Measurements from ENCODE around the gene GLB1L.
A peak's percentile ranks its signal among the peaks of the same experiment; 100 is the strongest.
"Not testable (repeated sequence)": the region's sequence is repeated elsewhere in the genome, so short reads cannot be mapped to it uniquely, and the experiment has no call there.

The GLB1L gene

GRCh38 chr2:219258942-219259341 is 13.7 kb upstream of the GLB1L start:
- not testable (repeated sequence) for H3K36me3 ChIP-seq (ENCODE audit: insufficient read depth, low read length); H2AFZ ChIP-seq (ENCODE audit: low read depth, low read length); H3K4me3 ChIP-seq (ENCODE audit: low read length); H3K9me3 ChIP-seq (ENCODE audit: low read length); H3K4me1 ChIP-seq (ENCODE audit: insufficient read depth, low read length)
- H3K27me3 ChIP-seq (ENCODE audit: insufficient read depth, low read length): peaks cover 55% of the 10 kb centered on the region

GRCh38 chr2:219254590-219255201 is 9.5 kb upstream of the GLB1L start:
- H3K27me3 ChIP-seq (ENCODE audit: insufficient read depth, low read length): peaks cover 60% of the 10 kb centered on the region
- H2AFZ ChIP-seq (ENCODE audit: low read depth, low read length): peak overlapping the region; percentile 9

GRCh38 chr2:219253753-219254589 is 8.7 kb upstream of the GLB1L start, which contains the start of gene TUBA4A:
Gene TUBA4A, minus strand, starts transcription at chr2:219253918. Its CDS starts 60 bp downstream, at chr2:219253858.
- Histone ChIP-seq H3K4me1 (ENCODE audit: insufficient read depth, low read length) (peaks cover 22% of the 10 kb centered on the region), H2AFZ (ENCODE audit: low read depth, low read length) (peak within 1 kb of the TSS; percentile 9), H3K4me3 (ENCODE audit: low read length) (peak within 1 kb of the TSS; percentile 15), H3K36me3 (ENCODE audit: insufficient read depth, low read length) (no peaks in the 10 kb centered on the region), H3K9me3 (ENCODE audit: low read length) (no peaks in the 10 kb centered on the region), H3K27me3 (ENCODE audit: insufficient read depth, low read length) (peaks cover 55% of the 10 kb centered on the region)

More at GRCh38 chr2:219254590-219255201, 9.5 kb upstream of the GLB1L start:
- peaks cover 22% of the 10 kb centered on the region for H3K4me1 ChIP-seq (ENCODE audit: insufficient read depth, low read length)
- no peaks in the 10 kb centered on the region for H3K36me3 ChIP-seq (ENCODE audit: insufficient read depth, low read length)
- no peaks in the 10 kb centered on the region for H3K9me3 ChIP-seq (ENCODE audit: low read length)
- H3K4me3 ChIP-seq (ENCODE audit: low read length): no peak overlapping the region

- H3K4me1 ChIP-seq (ENCODE audit: insufficient read depth, low read length): peaks cover 22% of the 10 kb centered on the region
These were observed 7.9 kb upstream of the GLB1L start, which contains the start of gene TUBA4B for GRCh38 chr2:219252900-219253752. Gene TUBA4B, plus strand, starts transcription at chr2:219253243. Its CDS starts 165 bp downstream, at chr2:219253408.

GRCh38 chr2:219252570-219252899 is 7.3 kb upstream of the GLB1L start:
- Histone ChIP-seq H3K9me3 (ENCODE audit: low read length) (no peaks in the 10 kb centered on the region), H3K4me3 (ENCODE audit: low read length) (no peak overlapping the region), H3K4me1 (ENCODE audit: insufficient read depth, low read length) (peaks cover 22% of the 10 kb centered on the region), H3K36me3 (ENCODE audit: insufficient read depth, low read length) (peaks cover 10% of the 10 kb centered on the region), H3K27me3 (ENCODE audit: insufficient read depth, low read length) (peaks cover 55% of the 10 kb centered on the region), H2AFZ (ENCODE audit: low read depth, low read length) (no peak overlapping the region)

More at GRCh38 chr2:219252900-219253752, 7.9 kb upstream of the GLB1L start, which contains the start of gene TUBA4B:
- no peaks in the 10 kb centered on the region for H3K9me3 ChIP-seq (ENCODE audit: low read length)
- H3K27me3 ChIP-seq (ENCODE audit: insufficient read depth, low read length): peaks cover 55% of the 10 kb centered on the region
- H3K36me3 ChIP-seq (ENCODE audit: insufficient read depth, low read length): peaks cover 4% of the 10 kb centered on the region
- H2AFZ ChIP-seq (ENCODE audit: low read depth, low read length): peak within 1 kb of the TSS; percentile 9
- H3K4me3 ChIP-seq (ENCODE audit: low read length): peak within 1 kb of the TSS; percentile 15

- Histone ChIP-seq H3K36me3 (ENCODE audit: insufficient read depth, low read length) (peaks cover 14% of the 10 kb centered on the region), H3K9me3 (ENCODE audit: low read length) (no peaks in the 10 kb centered on the region), H3K4me3 (ENCODE audit: low read length) (no peak overlapping the region), H3K4me1 (ENCODE audit: insufficient read depth, low read length) (peaks cover 23% of the 10 kb centered on the region), H3K27me3 (ENCODE audit: insufficient read depth, low read length) (peaks cover 55% of the 10 kb centered on the region), H2AFZ (ENCODE audit: low read depth, low read length) (no peak overlapping the region)
These were observed 6.8 kb upstream of the GLB1L start for GRCh38 chr2:219252084-219252483.

- Histone ChIP-seq H3K9me3 (ENCODE audit: low read length) (no peaks in the 10 kb centered on the region), H3K36me3 (ENCODE audit: insufficient read depth, low read length) (peaks cover 18% of the 10 kb centered on the region), H3K4me1 (ENCODE audit: insufficient read depth, low read length) (peaks cover 27% of the 10 kb centered on the region), H3K27me3 (ENCODE audit: insufficient read depth, low read length) (peaks cover 55% of the 10 kb centered on the region), H3K4me3 (ENCODE audit: low read length) (no peak overlapping the region), H2AFZ (ENCODE audit: low read depth, low read length) (no peak overlapping the region)
These were observed 6.4 kb upstream of the GLB1L start for GRCh38 chr2:219251656-219252055.

- H3K36me3 ChIP-seq (ENCODE audit: insufficient read depth, low read length): peaks cover 19% of the 10 kb centered on the region
- no peaks in the 10 kb centered on the region for H3K9me3 ChIP-seq (ENCODE audit: low read length)
- peaks cover 35% of the 10 kb centered on the region for H3K4me1 ChIP-seq (ENCODE audit: insufficient read depth, low read length)
- H3K27me3 ChIP-seq (ENCODE audit: insufficient read depth, low read length): peaks cover 42% of the 10 kb centered on the region
- no peak overlapping the region for H3K4me3 ChIP-seq (ENCODE audit: low read length)
- no peak overlapping the region for H2AFZ ChIP-seq (ENCODE audit: low read depth, low read length)
These were observed 5.0 kb upstream of the GLB1L start for GRCh38 chr2:219250049-219250781.

GRCh38 chr2:219249203-219249980 is 4.1 kb upstream of the GLB1L start:
- Histone ChIP-seq H3K27me3 (ENCODE audit: insufficient read depth, low read length) (peaks cover 34% of the 10 kb centered on the region), H3K4me1 (ENCODE audit: insufficient read depth, low read length) (peaks cover 37% of the 10 kb centered on the region), H2AFZ (ENCODE audit: low read depth, low read length) (no peak overlapping the region), H3K4me3 (ENCODE audit: low read length) (no peak overlapping the region), H3K36me3 (ENCODE audit: insufficient read depth, low read length) (peaks cover 19% of the 10 kb centered on the region), H3K9me3 (ENCODE audit: low read length) (no peaks in the 10 kb centered on the region)

GRCh38 chr2:219248845-219249202 is 3.6 kb upstream of the GLB1L start:
- H3K36me3 ChIP-seq (ENCODE audit: insufficient read depth, low read length): peaks cover 19% of the 10 kb centered on the region
- H3K4me3 ChIP-seq (ENCODE audit: low read length): no peak overlapping the region
- H2AFZ ChIP-seq (ENCODE audit: low read depth, low read length): no peak overlapping the region
- peaks cover 28% of the 10 kb centered on the region for H3K27me3 ChIP-seq (ENCODE audit: insufficient read depth, low read length)
- H3K4me1 ChIP-seq (ENCODE audit: insufficient read depth, low read length): peaks cover 31% of the 10 kb centered on the region
- H3K9me3 ChIP-seq (ENCODE audit: low read length): no peaks in the 10 kb centered on the region

- Histone ChIP-seq H3K4me1 (ENCODE audit: insufficient read depth, low read length) (peaks cover 23% of the 10 kb centered on the region), H3K4me3 (ENCODE audit: low read length) (no peak overlapping the region), H3K9me3 (ENCODE audit: low read length) (no peaks in the 10 kb centered on the region), H3K36me3 (ENCODE audit: insufficient read depth, low read length) (peaks cover 19% of the 10 kb centered on the region), H3K27me3 (ENCODE audit: insufficient read depth, low read length) (peaks cover 20% of the 10 kb centered on the region), H2AFZ (ENCODE audit: low read depth, low read length) (no peak overlapping the region)
These were observed 2.7 kb upstream of the GLB1L start for GRCh38 chr2:219247678-219248642.

Data from neuron (in vitro differentiated cells).